HG03565 (cell line): ENCODE results near the gene ESPL1.

Experiments
- ATAC-seq: cut with Tn5 transposase; IDR thresholded peaks from one replicate; pipeline ENCODE4 v1.9.1; 2021; ENCODE audit warnings: mild to moderate bottlenecking, moderate library complexity; ENCODE audit not compliant: unreplicated experiment

The ESPL1 gene

GRCh38 chr12:53267999-53268629 is at the start of gene ESPL1:
Gene ESPL1 (plus strand): TSS chr12:53268299. CDS start chr12:53268767, 468 bp downstream.
- ATAC-seq = peak; percentile 69

GRCh38 chr12:53218551-53219291 is 49.4 kb upstream of the ESPL1 start:
- ATAC-seq = no peak

GRCh38 chr12:53219292-53219955 is 48.7 kb upstream of the ESPL1 start:
- no peak for ATAC-seq

- ATAC-seq = peak; percentile 28
These were observed 48.0 kb upstream of the ESPL1 start for GRCh38 chr12:53219956-53220693.

GRCh38 chr12:53220694-53221202 is 47.4 kb upstream of the ESPL1 start:
- ATAC-seq = peak; percentile 29

- no peak for ATAC-seq
These were observed 46.7 kb upstream of the ESPL1 start for GRCh38 chr12:53221203-53222080.

- no peak for ATAC-seq
These were observed 45.9 kb upstream of the ESPL1 start for GRCh38 chr12:53222170-53222721.

GRCh38 chr12:53222806-53223261 is 45.3 kb upstream of the ESPL1 start:
- ATAC-seq = no peak

GRCh38 chr12:53223389-53224060 is 44.6 kb upstream of the ESPL1 start:
- ATAC-seq = no peak

GRCh38 chr12:53224061-53224896 is 43.8 kb upstream of the ESPL1 start:
- no peak for ATAC-seq

- no peak for ATAC-seq
These were observed 43.0 kb upstream of the ESPL1 start for GRCh38 chr12:53224897-53225634.

- no peak for ATAC-seq
These were observed 42.3 kb upstream of the ESPL1 start for GRCh38 chr12:53225635-53226424.

- ATAC-seq = no peak
These were observed 41.3 kb upstream of the ESPL1 start for GRCh38 chr12:53226815-53227214.

GRCh38 chr12:53227341-53227740 is 40.8 kb upstream of the ESPL1 start:
- no peak for ATAC-seq

GRCh38 chr12:53227836-53228235 is 40.3 kb upstream of the ESPL1 start:
- no peak for ATAC-seq

GRCh38 chr12:53229454-53229853 is 38.6 kb upstream of the ESPL1 start:
- ATAC-seq = no peak
